Endothelial cell (in vitro differentiated cells): ENCODE data around the gene RPS14. TPM values are rescaled to one million over a fixed set of nuclear protein-coding genes. Genes with fewer than 3 reads are reported as not detected.
"Not testable (repeated sequence)": the region's sequence is repeated elsewhere in the genome, so short reads cannot be mapped to it uniquely, and the experiment has no call there.

ENCODE experiments used
- DNase-seq: peaks from one replicate; pipeline ENCODE4 v3.0.0; 2021; ENCODE audit warnings: low spot score
- H3K27ac Mint-ChIP-seq: one replicate; pipeline ENCODE4 v1.8.0; 2021; ENCODE audit warnings: mixed read lengths, inconsistent platforms; ENCODE audit not compliant: unreplicated experiment
- H3K27me3 Mint-ChIP-seq: one replicate; pipeline ENCODE4 v1.8.0; 2021; ENCODE audit warnings: mild to moderate bottlenecking, moderate library complexity, mixed read lengths, inconsistent platforms; ENCODE audit not compliant: unreplicated experiment
- H3K36me3 Mint-ChIP-seq: one replicate; pipeline ENCODE4 v1.8.0; 2021; ENCODE audit warnings: mild to moderate bottlenecking, low read depth, mixed read lengths, inconsistent platforms; ENCODE audit not compliant: unreplicated experiment
- H3K4me1 Mint-ChIP-seq: one replicate; pipeline ENCODE4 v1.8.0; 2021; ENCODE audit warnings: mild to moderate bottlenecking, mixed read lengths, inconsistent platforms; ENCODE audit not compliant: unreplicated experiment
- H3K4me3 Mint-ChIP-seq: one replicate; pipeline ENCODE4 v1.8.0; 2021; ENCODE audit warnings: mild to moderate bottlenecking, mixed read lengths, inconsistent platforms; ENCODE audit not compliant: unreplicated experiment
- H3K9me3 Mint-ChIP-seq: one replicate; pipeline ENCODE4 v1.8.0; 2021; ENCODE audit warnings: mixed read lengths, inconsistent platforms; ENCODE audit not compliant: unreplicated experiment
- total RNA-seq: library from RNA; stranded (reverse); fragmentation: NEBNext Ultra II Directional; extraction: Animal tissue kit (Norgen Biotek cat#: 25700); gene quantifications from one replicate; pipeline ENCODE4 v1.2.1, GENCODE V29; 2021; ENCODE audit not compliant: unreplicated experiment
- TF ChIP-seq, protein P1 (sequence below): fragments of 200-600 bp; sonication (generic); IDR thresholded peaks from one replicate; pipeline ENCODE4 v1.5.0; 2021; ENCODE audit warnings: antibody characterized with exemption; ENCODE audit not compliant: unreplicated experiment

Gene RPS14
- total RNA-seq, 1 donor from 2014 or later = 2,784 TPM

- H3K4me3 Mint-ChIP-seq = no peak overlapping the region
- TF ChIP-seq, protein P1, sequence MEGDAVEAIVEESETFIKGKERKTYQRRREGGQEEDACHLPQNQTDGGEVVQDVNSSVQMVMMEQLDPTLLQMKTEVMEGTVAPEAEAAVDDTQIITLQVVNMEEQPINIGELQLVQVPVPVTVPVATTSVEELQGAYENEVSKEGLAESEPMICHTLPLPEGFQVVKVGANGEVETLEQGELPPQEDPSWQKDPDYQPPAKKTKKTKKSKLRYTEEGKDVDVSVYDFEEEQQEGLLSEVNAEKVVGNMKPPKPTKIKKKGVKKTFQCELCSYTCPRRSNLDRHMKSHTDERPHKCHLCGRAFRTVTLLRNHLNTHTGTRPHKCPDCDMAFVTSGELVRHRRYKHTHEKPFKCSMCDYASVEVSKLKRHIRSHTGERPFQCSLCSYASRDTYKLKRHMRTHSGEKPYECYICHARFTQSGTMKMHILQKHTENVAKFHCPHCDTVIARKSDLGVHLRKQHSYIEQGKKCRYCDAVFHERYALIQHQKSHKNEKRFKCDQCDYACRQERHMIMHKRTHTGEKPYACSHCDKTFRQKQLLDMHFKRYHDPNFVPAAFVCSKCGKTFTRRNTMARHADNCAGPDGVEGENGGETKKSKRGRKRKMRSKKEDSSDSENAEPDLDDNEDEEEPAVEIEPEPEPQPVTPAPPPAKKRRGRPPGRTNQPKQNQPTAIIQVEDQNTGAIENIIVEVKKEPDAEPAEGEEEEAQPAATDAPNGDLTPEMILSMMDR = no peak
- no peak for DNase-seq
- H3K4me1 Mint-ChIP-seq = peaks cover 17% of the 10 kb centered on the region
- H3K9me3 Mint-ChIP-seq = no peaks in the 10 kb centered on the region
- peaks cover 8% of the 10 kb centered on the region for H3K27me3 Mint-ChIP-seq
- H3K27ac Mint-ChIP-seq = no peak overlapping the region
- no peaks in the 10 kb centered on the region for H3K36me3 Mint-ChIP-seq
These were observed 5.1 kb upstream of the RPS14 start for GRCh38 chr5:150454492-150455229.

GRCh38 chr5:150454027-150454426 is 4.5 kb upstream of the RPS14 start:
- H3K4me3 Mint-ChIP-seq, H3K9me3 Mint-ChIP-seq, DNase-seq, H3K36me3 Mint-ChIP-seq, H3K27ac Mint-ChIP-seq: not testable (repeated sequence)
- H3K4me1 Mint-ChIP-seq = peaks cover 15% of the 10 kb centered on the region
- peaks cover 10% of the 10 kb centered on the region for H3K27me3 Mint-ChIP-seq

DNA sequence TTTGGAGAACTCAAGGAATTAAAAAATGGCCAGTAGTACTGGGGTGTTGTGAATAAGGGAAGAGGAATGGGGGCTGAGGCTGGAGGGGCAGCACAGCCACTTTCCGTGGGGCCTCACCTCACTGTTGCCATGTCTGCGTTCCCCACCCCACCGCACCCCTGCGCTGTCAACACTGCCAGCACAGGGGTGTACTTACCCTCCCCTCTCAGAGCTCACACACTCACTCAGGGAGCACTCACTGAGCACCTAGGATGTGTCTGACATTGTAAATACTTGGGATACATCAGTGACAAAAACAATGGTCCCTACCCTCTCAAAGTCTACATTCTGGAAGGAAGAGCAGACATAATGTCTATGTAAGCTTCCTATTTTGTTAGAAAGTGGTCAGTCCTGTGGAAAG is 3.4 kb upstream of the RPS14 start:
- Mint-ChIP-seq H3K9me3 (no peaks in the 10 kb centered on the region), H3K4me3 (peak overlapping the region; percentile 52), H3K4me1 (peaks cover 24% of the 10 kb centered on the region), H3K36me3 (peaks cover 12% of the 10 kb centered on the region), H3K27ac (no peak overlapping the region), H3K27me3 (peaks cover 10% of the 10 kb centered on the region)
- DNase-seq = no peak
- TF ChIP-seq, protein P1 = no peak

DNA sequence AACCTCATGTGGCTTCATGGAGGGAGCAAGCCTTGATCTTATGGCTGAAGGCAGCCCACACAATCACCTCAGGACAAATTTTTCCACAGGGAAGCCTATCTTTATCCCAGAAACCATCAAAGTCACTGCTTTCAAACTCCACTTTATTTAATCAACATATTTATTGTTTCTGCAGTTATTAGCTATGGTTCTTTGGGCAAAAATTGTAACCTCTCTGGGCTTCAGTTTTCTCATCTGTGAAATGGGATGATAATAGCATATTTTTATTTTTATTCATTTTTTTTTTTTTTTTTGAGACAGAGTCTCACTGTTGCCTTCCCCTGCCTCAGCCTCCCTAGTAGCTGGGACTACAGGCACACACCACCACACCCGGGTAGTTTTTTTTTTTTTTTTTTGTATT is 2.1 kb upstream of the RPS14 start:
- Mint-ChIP-seq H3K36me3 (peaks cover 25% of the 10 kb centered on the region), H3K4me1 (peaks cover 23% of the 10 kb centered on the region), H3K27ac (no peak overlapping the region)

GRCh38 chr5:150448952-150449516 is 505 bp downstream of the RPS14 start:
- peaks cover 41% of the 10 kb centered on the region for H3K36me3 Mint-ChIP-seq

More for the DNA sequence above, 2.1 kb upstream of the RPS14 start:
- TF ChIP-seq, protein P1 = no peak
- H3K9me3 Mint-ChIP-seq = no peaks in the 10 kb centered on the region
- H3K27me3 Mint-ChIP-seq = peaks cover 5% of the 10 kb centered on the region
- no peak for DNase-seq
- no peak overlapping the region for H3K4me3 Mint-ChIP-seq

More at GRCh38 chr5:150448952-150449516, 505 bp downstream of the RPS14 start:
- peaks cover 7% of the 10 kb centered on the region for H3K27me3 Mint-ChIP-seq
- H3K4me3 Mint-ChIP-seq = peak overlapping the region; percentile 100
- H3K27ac Mint-ChIP-seq = peak overlapping the region; percentile 100
- H3K9me3 Mint-ChIP-seq = no peaks in the 10 kb centered on the region
- DNase-seq = no peak
- H3K4me1 Mint-ChIP-seq = peaks cover 31% of the 10 kb centered on the region
- TF ChIP-seq, protein P1 = no peak
